OCI-LY1 (cell line): ENCODE measurements around the gene CFAP65.

Source experiments
- H2AFZ ChIP-seq: fragments of 200-600 bp; sonication (generic), shearing (Covaris generic); 2 replicates; pipeline ENCODE4 v1.6.0; 2014; ENCODE audit warnings: antibody characterized with exemption, mild to moderate bottlenecking, low read length
- H3F3A ChIP-seq: fragments of 200-600 bp; sonication (generic), shearing (Covaris generic); 2 replicates; pipeline ENCODE4 v1.6.0; 2014; ENCODE audit warnings: mild to moderate bottlenecking, antibody characterized with exemption, low read length, moderate library complexity; ENCODE audit not compliant: insufficient read depth
- H3K27ac ChIP-seq: fragments of 200-600 bp; sonication (generic); 2 replicates; pipeline ENCODE4 v1.5.1; 2014; ENCODE audit warnings: low read length, mixed run types, mild to moderate bottlenecking, low read depth; ENCODE audit not compliant: poor library complexity, severe bottlenecking
- H3K27me3 ChIP-seq: fragments of 200-600 bp; sonication (generic); 2 replicates; pipeline ENCODE4 v1.6.0; 2014; ENCODE audit warnings: antibody characterized with exemption, mild to moderate bottlenecking, low read length, moderate library complexity; ENCODE audit not compliant: insufficient read depth
- H3K36me3 ChIP-seq: fragments of 200-600 bp; sonication (generic); 2 replicates; pipeline ENCODE4 v1.6.1; 2014; ENCODE audit warnings: mild to moderate bottlenecking, antibody characterized with exemption, low read length, moderate library complexity, mixed read lengths; ENCODE audit not compliant: insufficient read depth
- H3K4me1 ChIP-seq: fragments of 200-600 bp; sonication (generic); 2 replicates; pipeline ENCODE4 v1.5.1; 2014; ENCODE audit warnings: mild to moderate bottlenecking, low read length, moderate library complexity; ENCODE audit not compliant: insufficient read depth, severe bottlenecking
- H3K4me2 ChIP-seq: fragments of 200-600 bp; sonication (generic), shearing (Covaris generic); 2 replicates; pipeline ENCODE4 v1.6.1; 2014; ENCODE audit warnings: low read length
- H3K4me3 ChIP-seq: fragments of 200-600 bp; sonication (generic); 2 replicates; pipeline ENCODE4 v1.5.1; 2014; ENCODE audit warnings: low read length, low read depth, mild to moderate bottlenecking, mixed read lengths; ENCODE audit not compliant: poor library complexity, severe bottlenecking
- H3K79me2 ChIP-seq: fragments of 200-600 bp; shearing (Covaris generic); 2 replicates; pipeline ENCODE4 v1.6.1; 2016; ENCODE audit warnings: mixed run types, low read length, mixed read lengths; ENCODE audit not compliant: insufficient read depth
- H3K9ac ChIP-seq: fragments of 200-600 bp; sonication (generic), shearing (Covaris generic); 2 replicates; pipeline ENCODE4 v1.6.1; 2014; ENCODE audit warnings: mild to moderate bottlenecking, low read length, mixed read lengths
- H3K9me2 ChIP-seq: fragments of 200-600 bp; sonication (generic), shearing (Covaris generic); 2 replicates; pipeline ENCODE4 v1.6.1; 2014; ENCODE audit warnings: low read depth, mild to moderate bottlenecking, low read length, mixed read lengths
- H3K9me3 ChIP-seq: fragments of 200-600 bp; shearing (Covaris generic); 2 replicates; pipeline ENCODE4 v1.6.1; 2014; ENCODE audit warnings: low read length, mixed read lengths
- H4K20me1 ChIP-seq: fragments of 200-600 bp; sonication (generic), shearing (Covaris generic); 2 replicates; pipeline ENCODE4 v1.6.0; 2016; ENCODE audit warnings: mild to moderate bottlenecking, low read length; ENCODE audit not compliant: insufficient read depth
- EZH2 ChIP-seq: fragments of 200-600 bp; sonication (generic), shearing (Covaris generic); IDR thresholded peaks from 2 replicates; pipeline ENCODE4 v1.8.0; 2017; ENCODE audit warnings: borderline replicate concordance, mixed run types, mild to moderate bottlenecking, antibody characterized with exemption, low read length, moderate library complexity, mixed read lengths
- TF ChIP-seq, protein P1 (sequence below): fragments of 200-600 bp; sonication (generic), shearing (Covaris generic); IDR thresholded peaks from 2 replicates; pipeline ENCODE4 v1.5.1; 2017; ENCODE audit warnings: mild to moderate bottlenecking, antibody characterized with exemption, low read length, moderate library complexity, mixed read lengths

Gene CFAP65

DNA sequence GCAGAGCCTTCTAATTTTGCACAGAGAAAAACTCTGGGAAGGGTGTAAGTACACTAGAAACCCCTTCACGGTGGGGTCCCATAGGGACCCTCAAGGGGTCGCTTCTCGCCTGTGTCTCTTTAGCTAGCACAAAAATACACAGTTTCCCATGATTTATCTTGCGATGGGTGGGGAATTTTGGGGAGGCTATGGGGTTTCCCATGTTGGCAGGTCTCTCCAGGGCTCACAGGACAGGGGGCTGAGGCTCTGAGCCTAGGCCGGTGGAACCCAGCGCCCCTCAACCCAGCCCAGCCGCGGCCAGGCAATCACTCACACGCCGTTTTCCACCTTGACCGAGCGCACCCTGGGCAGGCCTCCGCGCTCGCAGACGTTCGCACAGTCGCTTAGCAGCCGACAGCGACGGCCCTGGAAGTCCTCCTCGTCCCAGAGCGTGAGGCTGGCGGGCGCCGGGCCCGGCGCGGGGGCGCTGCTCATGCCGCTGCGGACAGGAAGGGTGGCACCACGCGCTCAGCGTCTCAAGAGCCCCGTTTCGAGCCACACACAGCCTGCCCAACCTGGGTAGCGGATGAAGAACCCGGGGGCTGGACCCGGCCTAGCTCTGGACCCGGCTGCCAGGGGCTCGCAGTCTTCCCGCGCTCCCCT is 48.5 kb downstream of the CFAP65 start:
- H4K20me1 ChIP-seq = no peaks in the 10 kb centered on the region
- H3K9me3 ChIP-seq = no peaks in the 10 kb centered on the region
- H3K79me2 ChIP-seq = no peaks in the 10 kb centered on the region
- no peaks in the 10 kb centered on the region for H3F3A ChIP-seq
- no peak overlapping the region for H3K27ac ChIP-seq
- no peak overlapping the region for H3K4me2 ChIP-seq
- no peaks in the 10 kb centered on the region for H3K36me3 ChIP-seq
- H3K4me1 ChIP-seq = no peaks in the 10 kb centered on the region
- no peaks in the 10 kb centered on the region for H3K27me3 ChIP-seq
- TF ChIP-seq, protein P1, sequence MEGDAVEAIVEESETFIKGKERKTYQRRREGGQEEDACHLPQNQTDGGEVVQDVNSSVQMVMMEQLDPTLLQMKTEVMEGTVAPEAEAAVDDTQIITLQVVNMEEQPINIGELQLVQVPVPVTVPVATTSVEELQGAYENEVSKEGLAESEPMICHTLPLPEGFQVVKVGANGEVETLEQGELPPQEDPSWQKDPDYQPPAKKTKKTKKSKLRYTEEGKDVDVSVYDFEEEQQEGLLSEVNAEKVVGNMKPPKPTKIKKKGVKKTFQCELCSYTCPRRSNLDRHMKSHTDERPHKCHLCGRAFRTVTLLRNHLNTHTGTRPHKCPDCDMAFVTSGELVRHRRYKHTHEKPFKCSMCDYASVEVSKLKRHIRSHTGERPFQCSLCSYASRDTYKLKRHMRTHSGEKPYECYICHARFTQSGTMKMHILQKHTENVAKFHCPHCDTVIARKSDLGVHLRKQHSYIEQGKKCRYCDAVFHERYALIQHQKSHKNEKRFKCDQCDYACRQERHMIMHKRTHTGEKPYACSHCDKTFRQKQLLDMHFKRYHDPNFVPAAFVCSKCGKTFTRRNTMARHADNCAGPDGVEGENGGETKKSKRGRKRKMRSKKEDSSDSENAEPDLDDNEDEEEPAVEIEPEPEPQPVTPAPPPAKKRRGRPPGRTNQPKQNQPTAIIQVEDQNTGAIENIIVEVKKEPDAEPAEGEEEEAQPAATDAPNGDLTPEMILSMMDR = no peak
- TF ChIP-seq EZH2 = no peak
- no peak overlapping the region for H3K9ac ChIP-seq
- H3K4me3 ChIP-seq = no peak overlapping the region
- no peaks in the 10 kb centered on the region for H3K9me2 ChIP-seq
- no peak overlapping the region for H2AFZ ChIP-seq

DNA sequence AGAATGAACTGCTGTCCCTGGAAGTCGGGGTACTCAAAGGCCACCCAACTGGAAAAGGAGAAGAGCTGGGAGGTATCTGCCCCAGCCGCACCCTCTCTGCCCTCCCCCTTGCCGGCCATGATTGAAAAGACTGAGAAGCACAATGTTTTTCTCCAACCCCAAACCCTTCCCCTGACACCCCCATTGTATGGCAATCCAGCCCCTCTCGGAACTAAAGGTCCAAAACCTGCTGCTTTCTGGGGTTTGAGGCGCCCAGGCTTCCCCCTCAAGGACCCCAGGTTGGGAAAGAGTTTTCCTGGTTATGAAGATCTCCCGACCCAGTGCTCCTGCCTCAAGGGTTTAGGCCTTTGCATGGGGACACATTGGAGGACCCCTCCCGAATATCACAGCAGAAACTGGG is 49.1 kb downstream of the CFAP65 start:
- TF ChIP-seq, protein P1 = no peak
- TF ChIP-seq EZH2 = no peak
- H3F3A ChIP-seq = no peaks in the 10 kb centered on the region
- no peak overlapping the region for H3K4me3 ChIP-seq
- H3K27ac ChIP-seq = no peak overlapping the region
- no peaks in the 10 kb centered on the region for H4K20me1 ChIP-seq
- no peak overlapping the region for H3K9ac ChIP-seq
- no peaks in the 10 kb centered on the region for H3K9me2 ChIP-seq
- no peaks in the 10 kb centered on the region for H3K27me3 ChIP-seq
- H3K4me2 ChIP-seq = no peak overlapping the region
- no peaks in the 10 kb centered on the region for H3K4me1 ChIP-seq
- no peak overlapping the region for H2AFZ ChIP-seq
- H3K9me3 ChIP-seq = no peaks in the 10 kb centered on the region
- H3K36me3 ChIP-seq = no peaks in the 10 kb centered on the region
- H3K79me2 ChIP-seq = no peaks in the 10 kb centered on the region

DNA sequence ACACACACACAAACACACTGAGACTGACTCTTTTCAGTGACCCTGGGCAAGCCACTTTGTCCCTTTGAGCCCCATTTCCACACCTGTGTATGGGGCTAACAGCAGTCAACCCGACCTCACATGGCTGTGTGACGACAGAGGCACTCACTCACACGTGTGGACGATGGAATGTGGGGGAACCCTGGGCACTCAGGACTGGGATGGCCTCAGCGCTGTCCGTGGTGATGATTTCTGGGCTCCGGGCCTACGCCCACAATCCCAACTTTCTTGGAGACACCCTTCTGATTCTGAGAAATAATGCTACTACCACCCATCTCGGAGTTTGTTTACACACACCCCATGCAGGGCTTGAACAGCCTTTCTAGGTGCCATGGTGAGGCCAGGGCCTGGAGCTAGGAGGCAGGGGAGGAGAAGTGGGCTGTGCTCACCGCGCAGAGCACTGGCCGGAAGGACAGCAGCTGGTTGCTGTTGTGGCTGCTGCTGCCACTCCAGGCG is 49.6 kb downstream of the CFAP65 start:
- H3K4me3 ChIP-seq = no peak overlapping the region
- H3K9me2 ChIP-seq = no peaks in the 10 kb centered on the region
- H3K9me3 ChIP-seq = no peaks in the 10 kb centered on the region
- H2AFZ ChIP-seq = no peak overlapping the region
- no peak overlapping the region for H3K27ac ChIP-seq
- H3F3A ChIP-seq = no peaks in the 10 kb centered on the region
- H3K4me2 ChIP-seq = no peak overlapping the region
- no peak for TF ChIP-seq EZH2
- TF ChIP-seq, protein P1 = no peak
- H3K4me1 ChIP-seq = no peaks in the 10 kb centered on the region
- no peaks in the 10 kb centered on the region for H3K27me3 ChIP-seq
- no peaks in the 10 kb centered on the region for H4K20me1 ChIP-seq
- H3K36me3 ChIP-seq = no peaks in the 10 kb centered on the region
- no peak overlapping the region for H3K9ac ChIP-seq
- no peaks in the 10 kb centered on the region for H3K79me2 ChIP-seq
